BE2C (cell line): ENCODE data around the gene MPRIP.
A peak's percentile ranks its signal among the peaks of the same experiment; 100 is the strongest.

Experiments used
- DNase-seq: peaks from one replicate; pipeline ENCODE4 v3.0.0-alpha.2; 2020
- H3K27me3 ChIP-seq: fragments of 250-450 bp; sonication (Bioruptor Pico); 2 replicates; pipeline ENCODE4 v1.5.1; 2020; ENCODE audit warnings: mild to moderate bottlenecking
- H3K36me3 ChIP-seq: fragments of 250-450 bp; sonication (Bioruptor Pico); 2 replicates; pipeline ENCODE4 v1.5.1; 2020; ENCODE audit warnings: mild to moderate bottlenecking
- H3K4me1 ChIP-seq: fragments of 250-450 bp; sonication (Bioruptor Pico); 2 replicates; pipeline ENCODE4 v1.5.1; 2020
- H3K4me3 ChIP-seq: 2 replicates; pipeline ENCODE4 v1.5.1; 2011; ENCODE audit warnings: low read depth, low read length
- H3K9me3 ChIP-seq: fragments of 250-450 bp; sonication (Bioruptor Pico); 2 replicates; pipeline ENCODE4 v1.5.1; 2020
- CTCF ChIP-seq: IDR thresholded peaks from 2 replicates; pipeline ENCODE4 v1.5.1; 2012; ENCODE audit warnings: mild to moderate bottlenecking, low read depth, low read length

The MPRIP gene

GRCh38 chr17:17041571-17042383 is 480 bp upstream of the MPRIP start:
- peak; percentile 97 for DNase-seq
- TF ChIP-seq CTCF = no peak
- Histone ChIP-seq H3K9me3 (no peaks in the 10 kb centered on the region), H3K4me3 (peak overlapping the region; percentile 51), H3K27me3 (no peaks in the 10 kb centered on the region), H3K4me1 (peaks cover 9% of the 10 kb centered on the region), H3K36me3 (no peaks in the 10 kb centered on the region)

GRCh38 chr17:17042851-17043460 is 699 bp downstream of the MPRIP start:
- DNase-seq = no peak
- no peaks in the 10 kb centered on the region for H3K27me3 ChIP-seq
- no peaks in the 10 kb centered on the region for H3K9me3 ChIP-seq
- no peaks in the 10 kb centered on the region for H3K36me3 ChIP-seq
- no peak for TF ChIP-seq CTCF
- peak overlapping the region; percentile 86 for H3K4me3 ChIP-seq
- peaks cover 9% of the 10 kb centered on the region for H3K4me1 ChIP-seq

- Histone ChIP-seq H3K9me3 (no peaks in the 10 kb centered on the region), H3K4me1 (peaks cover 9% of the 10 kb centered on the region), H3K27me3 (no peaks in the 10 kb centered on the region), H3K36me3 (no peaks in the 10 kb centered on the region), H3K4me3 (peak overlapping the region; percentile 86)
- no peak for DNase-seq
- no peak for TF ChIP-seq CTCF
Measured at GRCh38 chr17:17043461-17044271, 1.4 kb downstream of the MPRIP start.

GRCh38 chr17:17044846-17045561 is 2.7 kb downstream of the MPRIP start:
- no peaks in the 10 kb centered on the region for H3K27me3 ChIP-seq
- peak overlapping the region; percentile 86 for H3K4me3 ChIP-seq
- TF ChIP-seq CTCF = no peak
- DNase-seq = peak; percentile 37
- peaks cover 9% of the 10 kb centered on the region for H3K4me1 ChIP-seq
- no peaks in the 10 kb centered on the region for H3K9me3 ChIP-seq
- no peaks in the 10 kb centered on the region for H3K36me3 ChIP-seq

- Histone ChIP-seq H3K4me3 (no peak overlapping the region), H3K4me1 (no peaks in the 10 kb centered on the region), H3K9me3 (no peaks in the 10 kb centered on the region), H3K36me3 (no peaks in the 10 kb centered on the region), H3K27me3 (no peaks in the 10 kb centered on the region)
- no peak for TF ChIP-seq CTCF
- DNase-seq = no peak
Measured at GRCh38 chr17:17048106-17048505, 5.8 kb downstream of the MPRIP start.
